H1 (cell line): ENCODE results near the gene DHCR24. TPM values are rescaled to one million over a fixed set of nuclear protein-coding genes. Genes with fewer than 3 reads are reported as not detected.

Source experiments
- RFX5 ChIP-seq: IDR thresholded peaks from 2 replicates; pipeline ENCODE4 v1.6.1; 2011; ENCODE audit warnings: low read depth, low read length, improper control_type of control experiment, borderline replicate concordance
- polyA plus RNA-seq, 7 experiments: library from polyadenylated mRNA; depleted of rRNA in 3 of 7; stranded (reverse) in 5 of 7; unstranded in 2 of 7; fragments of >200 nt in 5 of 7; fragments of 200-250 nt in 2 of 7; gene quantifications; 1 replicate in 5 of 7; 2 replicates in 1 of 7; 4 replicates in 1 of 7; pipeline versions ENCODE4 v1.2.1 to v1.2.3, GENCODE V29; 2011 to 2013; ENCODE audit warnings: missing spikeins in 2 of 7, mixed read lengths in 2 of 7
- total RNA-seq: library from RNA; stranded (reverse); fragmentation: NEBNext Ultra II Directional; extraction: Animal tissue kit (Norgen Biotek cat#: 25700); gene quantifications from 2 replicates; pipeline ENCODE4 v1.2.1, GENCODE V29; 2021
- TF ChIP-seq, protein P1 (sequence below): IDR thresholded peaks from 2 replicates; pipeline ENCODE4 v1.6.1; 2012; ENCODE audit warnings: inconsistent platforms
- TF ChIP-seq, protein P2 (sequence below), 3 experiments: IDR thresholded peaks; 1 replicate in 2 of 3; 2 replicates in 1 of 3; pipeline versions ENCODE4 v1.5.1 to v1.6.1; 2011; ENCODE audit warnings: low read length in 3 of 3, mild to moderate bottlenecking in 3 of 3, inconsistent platforms in 2 of 3, low read depth in 1 of 3, moderate library complexity in 1 of 3; ENCODE audit not compliant: insufficient read depth in 1 of 3; ENCODE audit errors: control extremely low read depth in 1 of 3

The DHCR24 gene
- total and polyA plus RNA-seq, 2 of the 8 experiments (the other 6 are each of a cell fraction or from before 2014, with no cell fraction given): 370 to 419 TPM

DNA sequence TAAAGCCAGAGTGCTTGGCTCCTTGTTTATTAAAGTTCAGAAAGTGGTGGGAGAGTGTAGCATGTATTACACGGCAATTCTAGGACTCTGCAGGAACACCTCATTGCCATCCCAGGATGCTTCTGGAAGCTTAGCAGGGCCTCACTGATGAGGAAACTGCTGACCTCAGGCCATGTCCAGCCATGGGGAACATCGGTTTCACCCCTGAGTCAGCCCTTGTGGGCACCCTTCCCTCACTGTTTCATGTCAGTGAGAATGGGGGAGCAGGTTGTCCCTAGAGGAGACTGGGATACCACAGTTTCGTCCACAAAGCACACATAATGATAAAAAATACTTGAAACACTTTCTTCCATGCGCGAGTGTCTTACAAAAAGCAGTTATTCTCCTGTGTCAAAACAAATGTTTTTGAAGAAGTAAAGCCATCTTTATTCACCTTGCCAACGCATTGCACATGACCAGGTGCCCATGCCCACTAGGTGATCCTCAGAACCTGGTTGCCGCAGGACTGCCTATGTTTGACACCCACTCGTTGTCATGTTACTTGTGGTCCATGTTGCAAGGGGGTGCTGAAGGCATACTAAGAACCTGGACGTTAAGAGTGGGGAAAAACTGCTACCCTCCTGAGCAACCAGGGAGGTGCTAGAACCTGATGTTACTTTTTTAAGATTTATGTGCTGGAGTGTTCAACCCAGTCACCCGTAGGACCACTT lies 44.6 kb downstream of the DHCR24 start (continued):
- no peak for TF ChIP-seq RFX5
- TF ChIP-seq, protein P1, sequence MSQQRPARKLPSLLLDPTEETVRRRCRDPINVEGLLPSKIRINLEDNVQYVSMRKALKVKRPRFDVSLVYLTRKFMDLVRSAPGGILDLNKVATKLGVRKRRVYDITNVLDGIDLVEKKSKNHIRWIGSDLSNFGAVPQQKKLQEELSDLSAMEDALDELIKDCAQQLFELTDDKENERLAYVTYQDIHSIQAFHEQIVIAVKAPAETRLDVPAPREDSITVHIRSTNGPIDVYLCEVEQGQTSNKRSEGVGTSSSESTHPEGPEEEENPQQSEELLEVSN: no peak
- TF ChIP-seq, protein P2, sequence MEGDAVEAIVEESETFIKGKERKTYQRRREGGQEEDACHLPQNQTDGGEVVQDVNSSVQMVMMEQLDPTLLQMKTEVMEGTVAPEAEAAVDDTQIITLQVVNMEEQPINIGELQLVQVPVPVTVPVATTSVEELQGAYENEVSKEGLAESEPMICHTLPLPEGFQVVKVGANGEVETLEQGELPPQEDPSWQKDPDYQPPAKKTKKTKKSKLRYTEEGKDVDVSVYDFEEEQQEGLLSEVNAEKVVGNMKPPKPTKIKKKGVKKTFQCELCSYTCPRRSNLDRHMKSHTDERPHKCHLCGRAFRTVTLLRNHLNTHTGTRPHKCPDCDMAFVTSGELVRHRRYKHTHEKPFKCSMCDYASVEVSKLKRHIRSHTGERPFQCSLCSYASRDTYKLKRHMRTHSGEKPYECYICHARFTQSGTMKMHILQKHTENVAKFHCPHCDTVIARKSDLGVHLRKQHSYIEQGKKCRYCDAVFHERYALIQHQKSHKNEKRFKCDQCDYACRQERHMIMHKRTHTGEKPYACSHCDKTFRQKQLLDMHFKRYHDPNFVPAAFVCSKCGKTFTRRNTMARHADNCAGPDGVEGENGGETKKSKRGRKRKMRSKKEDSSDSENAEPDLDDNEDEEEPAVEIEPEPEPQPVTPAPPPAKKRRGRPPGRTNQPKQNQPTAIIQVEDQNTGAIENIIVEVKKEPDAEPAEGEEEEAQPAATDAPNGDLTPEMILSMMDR (IDR thresholded peaks at IDR 0.05; ENCODE audit: control extremely low read depth in 1 of 3, insufficient read depth in 1 of 3, low read depth in 1 of 3, low read length in 3 of 3): no peak
